GM23338 (cell line): ENCODE measurements around the gene MSH3. TPM values are rescaled to one million over a fixed set of nuclear protein-coding genes. Genes with fewer than 3 reads are reported as not detected.
A peak's percentile ranks its signal among the peaks of the same experiment; 100 is the strongest.

Source experiments
- ATAC-seq: fragments of 200-7000 bp; cut with Tn5 transposase; 3 replicates; pipeline ENCODE4 v1.9.1; 2020
- DNase-seq: peaks from one replicate; pipeline ENCODE4 v3.0.0-alpha.2; 2015; ENCODE audit warnings: low spot score
- H2AFZ ChIP-seq: fragments of 200-600 bp; sonication (generic); 2 replicates; pipeline ENCODE4 v1.8.0; 2016; ENCODE audit warnings: antibody characterized with exemption, mild to moderate bottlenecking, moderate library complexity
- H3F3A ChIP-seq: fragments of 200-600 bp; sonication (generic); replicated peaks from 2 replicates; pipeline ENCODE4 v1.8.0; 2017; ENCODE audit warnings: antibody characterized with exemption, mixed run types, low read depth
- H3K27ac ChIP-seq: fragments of 200-600 bp; sonication (generic); 2 replicates; pipeline ENCODE4 v1.6.1; 2016; ENCODE audit warnings: low read depth
- H3K27me3 ChIP-seq: fragments of 200-600 bp; sonication (generic); 2 replicates; pipeline ENCODE4 v1.8.0; 2016; ENCODE audit warnings: mild to moderate bottlenecking, mixed run types, moderate library complexity; ENCODE audit not compliant: insufficient read depth
- H3K36me3 ChIP-seq: fragments of 200-600 bp; sonication (generic); 2 replicates; pipeline ENCODE4 v1.8.0; 2016; ENCODE audit warnings: mild to moderate bottlenecking; ENCODE audit not compliant: insufficient read depth
- H3K4me1 ChIP-seq: fragments of 200-600 bp; sonication (generic); 2 replicates; pipeline ENCODE4 v1.8.0; 2016; ENCODE audit warnings: mild to moderate bottlenecking, moderate library complexity; ENCODE audit not compliant: insufficient read depth
- H3K4me2 ChIP-seq: fragments of 200-600 bp; sonication (generic); 2 replicates; pipeline ENCODE4 v1.7.1; 2017; ENCODE audit warnings: mixed run types
- H3K4me3 ChIP-seq: fragments of 200-600 bp; sonication (generic); 2 replicates; pipeline ENCODE4 v1.6.1; 2016; ENCODE audit warnings: mixed run types
- H3K79me2 ChIP-seq: fragments of 200-600 bp; sonication (generic); replicated peaks from 2 replicates; pipeline ENCODE4 v1.8.0; 2017; ENCODE audit warnings: mild to moderate bottlenecking; ENCODE audit not compliant: insufficient read depth
- H3K9me2 ChIP-seq: fragments of 200-600 bp; sonication (generic); 2 replicates; pipeline ENCODE4 v1.8.0; 2017; ENCODE audit not compliant: insufficient read depth
- H4K20me1 ChIP-seq: fragments of 200-600 bp; sonication (generic); replicated peaks from 2 replicates; pipeline ENCODE4 v1.8.0; 2017; ENCODE audit warnings: mild to moderate bottlenecking; ENCODE audit not compliant: insufficient read depth
- H3K27ac Mint-ChIP-seq: 2 replicates; pipeline ENCODE4 v1.8.0; 2020; ENCODE audit warnings: inconsistent platforms, mild to moderate bottlenecking, moderate library complexity, mixed read lengths
- H3K27me3 Mint-ChIP-seq: 3 replicates; pipeline ENCODE4 v1.8.0; 2022; ENCODE audit warnings: low read depth, mild to moderate bottlenecking, moderate library complexity, mixed read lengths, inconsistent platforms; ENCODE audit not compliant: insufficient read depth, poor library complexity
- H3K36me3 Mint-ChIP-seq: 3 replicates; pipeline ENCODE4 v1.8.0; 2021; ENCODE audit warnings: low read depth, mild to moderate bottlenecking, inconsistent platforms, moderate library complexity, mixed read lengths
- H3K4me1 Mint-ChIP-seq: 3 replicates; pipeline ENCODE4 v1.8.0; 2020; ENCODE audit warnings: mild to moderate bottlenecking, inconsistent platforms, mixed read lengths
- H3K4me3 Mint-ChIP-seq: 3 replicates; pipeline ENCODE4 v1.8.0; 2021; ENCODE audit warnings: moderate library complexity, mild to moderate bottlenecking, inconsistent platforms, mixed read lengths
- H3K9me3 Mint-ChIP-seq: 3 replicates; pipeline ENCODE4 v1.8.0; 2020; ENCODE audit warnings: moderate library complexity, mild to moderate bottlenecking, inconsistent platforms, mixed read lengths
- NANOG ChIP-seq: IDR thresholded peaks from 2 replicates; pipeline ENCODE4 v1.6.1; 2016; ENCODE audit warnings: antibody characterized with exemption, borderline replicate concordance
- POLR2AphosphoS5 ChIP-seq: IDR thresholded peaks from 2 replicates; pipeline ENCODE4 v1.6.1; 2016; ENCODE audit warnings: antibody characterized with exemption, low read depth
- STAT1 ChIP-seq: IDR thresholded peaks from one replicate; pipeline ENCODE4 v1.6.1; 2016; ENCODE audit warnings: antibody characterized with exemption; ENCODE audit not compliant: unreplicated experiment
- ZNF114 ChIP-seq: fragments of 250-450 bp; sonication (Bioruptor Pico); IDR thresholded peaks from 2 replicates; pipeline ENCODE4 v1.5.0; 2020; ENCODE audit warnings: mild to moderate bottlenecking, moderate library complexity
- ZNF462 ChIP-seq: fragments of 250-450 bp; sonication (Bioruptor Pico); IDR thresholded peaks from 2 replicates; pipeline ENCODE4 v1.5.0; 2020; ENCODE audit warnings: mild to moderate bottlenecking, moderate library complexity
- polyA plus RNA-seq: library from polyadenylated mRNA; unstranded; fragments of >200 nt; fragmentation: Nextera tagmentation; extraction: Ambion mirVana; gene quantifications from 2 replicates; pipeline ENCODE4 v1.2.1, GENCODE V29; 2016
- total RNA-seq: library from RNA; depleted of rRNA; stranded (reverse); fragments of >200 nt; shearing (Covaris generic); gene quantifications from 2 replicates; pipeline ENCODE4 v1.2.3, GENCODE V29; 2014

MSH3 gene
- total and polyA plus RNA-seq, 2 experiments from 2014 or later, result 13.3 to 16.6 TPM

- no peak for TF ChIP-seq ZNF462
These were observed 261.3 kb downstream of the MSH3 start (continued) for GRCh38 chr5:80915716-80916115.

GRCh38 chr5:80916676-80917075, 262.2 kb downstream of the MSH3 start:
- TF ChIP-seq STAT1, result no peak
- no peak for TF ChIP-seq ZNF114
- TF ChIP-seq NANOG, result no peak
- H3K4me1 Mint-ChIP-seq, result peaks cover 14% of the 10 kb centered on the region

GRCh38 chr5:80917631-80918030, 263.2 kb downstream of the MSH3 start:
- peaks cover 2% of the 10 kb centered on the region; the same call in 1 of the 2 replicates for H3K9me2 ChIP-seq
- peak overlapping the region; percentile 26; the same call in 1 of the 2 replicates for H3K4me2 ChIP-seq
- H3K27ac ChIP-seq, result no peak overlapping the region; the same call in 1 of the 2 replicates
- Mint-ChIP-seq H3K27ac (no peak overlapping the region), H3K9me3 (no peaks in the 10 kb centered on the region), H3K27me3 (no peaks in the 10 kb centered on the region), H3K4me3 (no peak overlapping the region), H3K4me1 (peaks cover 14% of the 10 kb centered on the region), H3K36me3 (no peaks in the 10 kb centered on the region)
- H2AFZ ChIP-seq, result no peak overlapping the region
- H3K36me3 ChIP-seq, result no peaks in the 10 kb centered on the region
- H3K79me2 ChIP-seq, result no peaks in the 10 kb centered on the region
- no peaks in the 10 kb centered on the region for H4K20me1 ChIP-seq
- ATAC-seq (no peak), DNase-seq (no peak)
- peaks cover 7% of the 10 kb centered on the region; the same call in 1 of the 2 replicates for H3K4me1 ChIP-seq
- no peak overlapping the region for H3K4me3 ChIP-seq
- H3F3A ChIP-seq, result no peaks in the 10 kb centered on the region
- H3K27me3 ChIP-seq, result no peaks in the 10 kb centered on the region
- TF ChIP-seq NANOG (no peak), ZNF462 (no peak), POLR2AphosphoS5 (no peak)

More at GRCh38 chr5:80916676-80917075, 262.2 kb downstream of the MSH3 start:
- no peaks in the 10 kb centered on the region for H3K36me3 ChIP-seq
- no peak for DNase-seq
- no peak for ATAC-seq
- H3K27ac Mint-ChIP-seq, result no peak overlapping the region
- peak overlapping the region; percentile 4; the same call in 1 of the 2 replicates for H2AFZ ChIP-seq
- H3K4me3 Mint-ChIP-seq, result no peak overlapping the region
- H3K27ac ChIP-seq, result no peak overlapping the region
- peaks cover 4% of the 10 kb centered on the region; the same call in 2 of the 3 replicates for H3K36me3 Mint-ChIP-seq
- H3K9me3 Mint-ChIP-seq, result peaks cover 4% of the 10 kb centered on the region
- no peaks in the 10 kb centered on the region for H3F3A ChIP-seq
- no peak overlapping the region for H3K4me2 ChIP-seq
- no peaks in the 10 kb centered on the region for H4K20me1 ChIP-seq
- no peaks in the 10 kb centered on the region for H3K27me3 Mint-ChIP-seq
- no peak overlapping the region for H3K4me3 ChIP-seq
- H3K79me2 ChIP-seq, result no peaks in the 10 kb centered on the region
- H3K27me3 ChIP-seq, result no peaks in the 10 kb centered on the region
- peaks cover 2% of the 10 kb centered on the region; the same call in 1 of the 2 replicates for H3K9me2 ChIP-seq
- peaks cover 7% of the 10 kb centered on the region; the same call in 1 of the 2 replicates for H3K4me1 ChIP-seq
